K562 (cell line): ENCODE measurements around the gene ZNF655. TPM values are rescaled to one million over a fixed set of nuclear protein-coding genes. Genes with fewer than 3 reads are reported as not detected.

Experiments
- BHLHE40 ChIP-seq: IDR thresholded peaks from 2 replicates; pipeline ENCODE4 v1.6.1; 2011; ENCODE audit warnings: low read length, improper control_type of control experiment
- EP400 ChIP-seq: fragments of 450-650 bp; IDR thresholded peaks from 2 replicates; pipeline ENCODE4 v1.6.1; 2017; ENCODE audit warnings: antibody characterized with exemption, mild to moderate bottlenecking, moderate library complexity
- FOXM1 ChIP-seq, 2 experiments: fragments of 450-650 bp in 1 of 2; sonication (generic) in 1 of 2; formaldehyde crosslinking in 1 of 2; IDR thresholded peaks; 2 replicates each; pipeline versions ENCODE4 v1.6.1 to v1.9.0; 2017 to 2022; ENCODE audit warnings: low read depth in 2 of 2, mild to moderate bottlenecking in 2 of 2, missing genetic modification reagents in 1 of 2, moderate library complexity in 1 of 2
- GATA2 ChIP-seq: sonication (generic); formaldehyde crosslinking; IDR thresholded peaks from 2 replicates; pipeline ENCODE4 v1.4.0; 2020; ENCODE audit warnings: mild to moderate bottlenecking, missing genetic modification reagents
- HNRNPL ChIP-seq: fragments of 200-400 bp; formaldehyde crosslinking; IDR thresholded peaks from 2 replicates; pipeline ENCODE4 v1.6.1; 2017; ENCODE audit warnings: low read depth, mild to moderate bottlenecking, low read length
- LARP7 ChIP-seq: fragments of 450-650 bp; IDR thresholded peaks from 2 replicates; pipeline ENCODE4 v1.6.1; 2016
- PHB2 ChIP-seq: fragments of 450-650 bp; IDR thresholded peaks from 2 replicates; pipeline ENCODE4 v1.6.1; 2017; ENCODE audit warnings: low read depth
- SRF ChIP-seq, 2 experiments: fragments of 250-450, 450-650 bp in 1 of 2; sonication (Bioruptor Pico) in 1 of 2; sonication (generic) in 1 of 2; formaldehyde crosslinking; IDR thresholded peaks; 2 replicates each; pipeline versions ENCODE4 v1.5.0 to v1.5.1; 2020 to 2022; ENCODE audit warnings: mild to moderate bottlenecking in 1 of 2, missing genetic modification reagents in 1 of 2
- STAT6 ChIP-seq: sonication (generic); formaldehyde crosslinking; IDR thresholded peaks from 2 replicates; pipeline ENCODE4 v1.8.1; 2023; ENCODE audit warnings: mild to moderate bottlenecking, missing genetic modification reagents
- TCFL5 ChIP-seq: fragments of 250-450 bp; sonication (Bioruptor Pico); conservative IDR thresholded peaks from 2 replicates; pipeline ENCODE4 v1.6.1; 2021; ENCODE audit warnings: mild to moderate bottlenecking, moderate library complexity, matching md5 sums
- ZFP1 ChIP-seq: fragments of 450-650 bp; formaldehyde crosslinking; IDR thresholded peaks from 2 replicates; pipeline ENCODE4 v1.4.0; 2020; ENCODE audit warnings: mild to moderate bottlenecking, mixed read lengths
- ZFP36 ChIP-seq: fragments of 150-350 bp; IDR thresholded peaks from 2 replicates; pipeline ENCODE4 v1.6.1; 2018; ENCODE audit warnings: low read length, low read depth; ENCODE audit not compliant: partially characterized antibody
- ZNF217 ChIP-seq: sonication (generic); formaldehyde crosslinking; IDR thresholded peaks from 2 replicates; pipeline ENCODE4 v1.8.0; 2022; ENCODE audit warnings: mild to moderate bottlenecking, missing genetic modification reagents
- ZNF384 ChIP-seq: IDR thresholded peaks from 2 replicates; pipeline ENCODE4 v1.6.1; 2012; ENCODE audit warnings: low read depth, low read length, improper control_type of control experiment
- ZNF561 ChIP-seq: fragments of 450-650 bp; formaldehyde crosslinking; conservative IDR thresholded peaks from 2 replicates; pipeline ENCODE4 v1.4.0; 2020; ENCODE audit warnings: mild to moderate bottlenecking, moderate library complexity
- polyA plus RNA-seq, 8 experiments: library from polyadenylated mRNA; depleted of rRNA in 4 of 8; stranded (reverse) in 5 of 8; unstranded in 3 of 8; fragments of >200 nt; fragmentation: Nextera tagmentation in 2 of 8; fragmentation: Illumina TruSeq in 1 of 8; extraction: Ambion mirVana in 2 of 8; extraction: Trizol in 1 of 8; gene quantifications; 2 replicates each; pipeline versions ENCODE4 v1.2.1 to v1.2.3, GENCODE V29; 2011 to 2014; ENCODE audit warnings: inconsistent platforms in 1 of 8, missing spikeins in 1 of 8
- total RNA-seq, 7 experiments: library from RNA; depleted of rRNA in 6 of 7; stranded (reverse); fragments of >200 nt in 6 of 7; fragmentation: Illumina TruSeq in 2 of 7; extraction: Trizol in 2 of 7; gene quantifications; 2 replicates each; pipeline versions ENCODE4 v1.2.1 to v1.2.3, GENCODE V29; 2011 to 2021; ENCODE audit warnings: low replicate concordance in 1 of 7
- TF ChIP-seq, protein P1 (sequence below): fragments of 250-450 bp; sonication (Bioruptor Pico); IDR thresholded peaks from 2 replicates; pipeline ENCODE4 v1.5.0; 2021; ENCODE audit warnings: mild to moderate bottlenecking, moderate library complexity
- TF ChIP-seq, protein P2 (sequence below): fragments of 200-400 bp; formaldehyde crosslinking; IDR thresholded peaks from 2 replicates; pipeline ENCODE4 v1.6.1; 2017; ENCODE audit warnings: mild to moderate bottlenecking, low read depth, low read length, moderate library complexity
- TF ChIP-seq, protein P3 (sequence below): sonication (generic); formaldehyde crosslinking; IDR thresholded peaks from 2 replicates; pipeline ENCODE4 v1.9.0; 2022; ENCODE audit warnings: mild to moderate bottlenecking, missing genetic modification reagents

ZNF655 gene
- total and polyA plus RNA-seq, 9 of the 15 experiments (the other 6 are each of a cell fraction or from before 2014, with no cell fraction given), result 25.7 to 130 (median 95.2) TPM

DNA sequence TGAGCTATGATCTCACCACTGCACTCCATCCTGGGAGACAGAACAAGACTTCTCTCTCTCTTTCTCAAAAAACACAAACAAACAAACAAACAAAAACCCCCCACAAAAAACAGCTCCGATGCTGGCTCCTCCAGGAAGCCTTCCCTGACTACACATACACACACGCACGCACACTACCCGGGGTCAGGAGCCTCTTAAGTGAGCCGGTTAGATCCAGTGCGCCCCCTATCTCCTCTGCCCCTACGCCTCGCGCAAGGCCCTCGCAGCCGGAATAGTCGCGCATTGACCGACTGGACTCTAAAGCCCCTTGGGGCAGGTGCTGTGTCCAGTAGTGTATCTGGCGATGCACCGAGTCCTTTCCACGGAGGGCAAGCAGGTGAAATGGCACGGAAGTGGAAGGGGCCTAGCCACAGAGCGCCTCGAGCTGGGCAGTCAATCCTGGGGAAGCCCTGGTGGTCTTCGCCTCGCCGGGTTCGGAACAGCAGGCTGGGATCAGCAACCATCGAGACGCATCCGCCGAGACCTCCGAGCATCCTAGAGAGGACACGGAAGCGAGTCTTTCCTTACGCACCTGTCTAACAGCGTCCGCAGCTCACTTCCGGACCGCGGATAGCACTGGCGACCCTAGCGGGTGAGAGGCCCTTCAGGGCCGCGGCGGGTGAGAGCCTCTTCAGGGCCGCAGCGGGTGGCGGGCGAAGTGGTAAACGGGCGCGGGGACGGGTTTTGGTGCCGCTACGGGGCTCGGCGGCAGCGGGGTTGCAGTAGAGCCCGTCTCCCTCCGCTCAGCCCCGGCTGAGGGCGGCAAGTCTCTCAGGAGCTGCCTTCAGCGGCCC is 58.1 kb downstream of the ZNF655 start, which contains the start of gene ZSCAN25 (continued):
- TF ChIP-seq STAT6 (CRISPR knock-in tag) (peak; percentile 98), ZNF384 (peak; percentile 57; the same call in 1 of the 2 replicates), FOXM1 (IDR thresholded peaks at IDR 0.05; ENCODE audit: low read depth) (peak; percentile 71), FOXM1 (CRISPR knock-in tag; IDR thresholded peaks at IDR 0.05; ENCODE audit: low read depth) (peak; percentile 68; the same call in 1 of the 2 replicates), TCFL5 (CRISPR knock-in tag) (no peak), PHB2 (peak; percentile 59), ZFP36 (peak; percentile 100), EP400 (peak; percentile 95), GATA2 (CRISPR knock-in tag) (peak; percentile 75), LARP7 (0 out of 2 replicates have a peak, but pooled peaks have one; percentile 55), ZFP1 (CRISPR knock-in tag) (0 out of 2 replicates have a peak, but pooled peaks have one; percentile 13), SRF (CRISPR knock-in tag; IDR thresholded peaks at IDR 0.05) (peak in 1 of 2 experiments; percentile 73; a peak in 2 of 4 replicates), ZNF561 (CRISPR knock-in tag) (no peak), BHLHE40 (peak; percentile 66), ZNF217 (CRISPR knock-in tag) (no peak), HNRNPL (0 out of 2 replicates have a peak, but pooled peaks have one; percentile 49)
- TF ChIP-seq, protein P1, sequence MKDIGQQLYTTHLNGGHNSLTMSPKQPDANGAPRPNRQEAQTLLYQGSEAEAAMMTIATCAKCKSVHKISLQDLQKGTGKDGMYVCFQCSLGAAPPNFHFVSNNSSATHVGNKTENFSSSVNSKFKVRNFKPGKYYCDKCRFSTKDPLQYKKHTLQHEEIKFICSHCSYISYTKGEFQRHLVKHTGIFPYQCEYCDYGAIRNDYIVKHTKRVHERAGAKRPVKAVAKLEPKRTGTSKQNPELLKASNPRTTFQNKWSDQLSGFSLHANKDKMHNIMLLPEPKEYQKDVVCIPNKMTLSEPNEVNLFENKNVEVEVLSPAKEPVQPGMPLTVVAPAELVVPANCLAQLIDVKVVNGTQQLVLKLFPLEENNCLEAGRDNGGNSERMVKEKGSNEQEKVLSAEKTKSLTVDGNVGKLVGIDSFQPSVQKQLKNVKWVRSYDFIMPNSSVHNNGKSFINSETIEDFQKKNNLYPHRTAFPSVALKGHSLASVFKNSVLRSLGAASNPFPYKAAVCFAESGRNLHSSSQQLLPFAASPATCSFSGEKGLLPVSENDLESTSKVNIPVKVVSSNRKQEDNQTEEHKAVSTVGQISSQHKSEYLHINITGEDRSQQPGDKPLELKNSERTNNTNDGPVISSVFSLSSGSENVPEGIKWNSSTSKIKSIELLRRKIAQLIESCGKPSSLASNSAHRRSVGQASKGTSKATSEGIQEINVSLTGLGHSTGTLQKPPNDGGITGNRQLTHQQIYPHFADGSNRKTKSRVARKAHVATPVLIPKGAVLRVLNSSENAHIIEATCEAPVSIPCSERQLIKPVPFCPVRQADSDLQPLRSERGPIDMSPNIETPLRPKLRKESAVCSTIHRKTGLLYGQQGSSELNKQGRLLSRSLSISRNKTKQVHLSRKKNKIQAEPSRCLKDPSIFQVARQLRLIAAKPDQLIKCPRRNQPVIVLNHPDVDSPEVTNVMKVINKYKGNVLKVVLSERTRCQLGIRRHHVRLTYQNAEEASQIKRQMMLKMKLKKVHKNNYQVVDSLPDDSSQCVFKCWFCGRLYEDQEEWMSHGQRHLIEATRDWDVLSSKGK (CRISPR knock-in tag), result no peak
- TF ChIP-seq, protein P2, sequence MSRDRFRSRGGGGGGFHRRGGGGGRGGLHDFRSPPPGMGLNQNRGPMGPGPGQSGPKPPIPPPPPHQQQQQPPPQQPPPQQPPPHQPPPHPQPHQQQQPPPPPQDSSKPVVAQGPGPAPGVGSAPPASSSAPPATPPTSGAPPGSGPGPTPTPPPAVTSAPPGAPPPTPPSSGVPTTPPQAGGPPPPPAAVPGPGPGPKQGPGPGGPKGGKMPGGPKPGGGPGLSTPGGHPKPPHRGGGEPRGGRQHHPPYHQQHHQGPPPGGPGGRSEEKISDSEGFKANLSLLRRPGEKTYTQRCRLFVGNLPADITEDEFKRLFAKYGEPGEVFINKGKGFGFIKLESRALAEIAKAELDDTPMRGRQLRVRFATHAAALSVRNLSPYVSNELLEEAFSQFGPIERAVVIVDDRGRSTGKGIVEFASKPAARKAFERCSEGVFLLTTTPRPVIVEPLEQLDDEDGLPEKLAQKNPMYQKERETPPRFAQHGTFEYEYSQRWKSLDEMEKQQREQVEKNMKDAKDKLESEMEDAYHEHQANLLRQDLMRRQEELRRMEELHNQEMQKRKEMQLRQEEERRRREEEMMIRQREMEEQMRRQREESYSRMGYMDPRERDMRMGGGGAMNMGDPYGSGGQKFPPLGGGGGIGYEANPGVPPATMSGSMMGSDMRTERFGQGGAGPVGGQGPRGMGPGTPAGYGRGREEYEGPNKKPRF, result no peak
- TF ChIP-seq, protein P3, sequence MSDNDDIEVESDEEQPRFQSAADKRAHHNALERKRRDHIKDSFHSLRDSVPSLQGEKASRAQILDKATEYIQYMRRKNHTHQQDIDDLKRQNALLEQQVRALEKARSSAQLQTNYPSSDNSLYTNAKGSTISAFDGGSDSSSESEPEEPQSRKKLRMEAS (CRISPR knock-in tag), result peak; percentile 88
